LNCaP clone FGC (cell line): Measurements from ENCODE around the gene ZBTB48.

Source experiments
- DNase-seq: peaks from one replicate; pipeline ENCODE4 v3.0.0-alpha.2; 2011; ENCODE audit warnings: low read depth
- H3K4me3 ChIP-seq: 2 replicates; pipeline ENCODE4 v1.5.1; 2011; ENCODE audit warnings: mild to moderate bottlenecking, low read depth, low read length, control low read depth
- CTCF ChIP-seq: IDR thresholded peaks from 2 replicates; pipeline ENCODE4 v1.5.1; 2012; ENCODE audit warnings: mild to moderate bottlenecking; ENCODE audit not compliant: control insufficient read depth, insufficient read depth; ENCODE audit errors: extremely low read depth

Gene ZBTB48

GRCh38 chr1:6538956-6539355, 40.8 kb upstream of the ZBTB48 start:
- no peak for TF ChIP-seq CTCF
- no peak overlapping the region for H3K4me3 ChIP-seq
- no peak for DNase-seq

GRCh38 chr1:6544831-6545230, 35.0 kb upstream of the ZBTB48 start:
- TF ChIP-seq CTCF, result no peak
- no peak for DNase-seq
- no peak overlapping the region for H3K4me3 ChIP-seq

- no peak for DNase-seq
- no peak overlapping the region for H3K4me3 ChIP-seq
- no peak for TF ChIP-seq CTCF
Measured at GRCh38 chr1:6545276-6546112, 34.3 kb upstream of the ZBTB48 start.

- no peak for TF ChIP-seq CTCF
- DNase-seq, result no peak
- no peak overlapping the region for H3K4me3 ChIP-seq
Measured at GRCh38 chr1:6546326-6546725, 33.5 kb upstream of the ZBTB48 start.

- DNase-seq, result no peak
- no peak overlapping the region for H3K4me3 ChIP-seq
Measured at GRCh38 chr1:6547301-6547700, 32.5 kb upstream of the ZBTB48 start.

DNA sequence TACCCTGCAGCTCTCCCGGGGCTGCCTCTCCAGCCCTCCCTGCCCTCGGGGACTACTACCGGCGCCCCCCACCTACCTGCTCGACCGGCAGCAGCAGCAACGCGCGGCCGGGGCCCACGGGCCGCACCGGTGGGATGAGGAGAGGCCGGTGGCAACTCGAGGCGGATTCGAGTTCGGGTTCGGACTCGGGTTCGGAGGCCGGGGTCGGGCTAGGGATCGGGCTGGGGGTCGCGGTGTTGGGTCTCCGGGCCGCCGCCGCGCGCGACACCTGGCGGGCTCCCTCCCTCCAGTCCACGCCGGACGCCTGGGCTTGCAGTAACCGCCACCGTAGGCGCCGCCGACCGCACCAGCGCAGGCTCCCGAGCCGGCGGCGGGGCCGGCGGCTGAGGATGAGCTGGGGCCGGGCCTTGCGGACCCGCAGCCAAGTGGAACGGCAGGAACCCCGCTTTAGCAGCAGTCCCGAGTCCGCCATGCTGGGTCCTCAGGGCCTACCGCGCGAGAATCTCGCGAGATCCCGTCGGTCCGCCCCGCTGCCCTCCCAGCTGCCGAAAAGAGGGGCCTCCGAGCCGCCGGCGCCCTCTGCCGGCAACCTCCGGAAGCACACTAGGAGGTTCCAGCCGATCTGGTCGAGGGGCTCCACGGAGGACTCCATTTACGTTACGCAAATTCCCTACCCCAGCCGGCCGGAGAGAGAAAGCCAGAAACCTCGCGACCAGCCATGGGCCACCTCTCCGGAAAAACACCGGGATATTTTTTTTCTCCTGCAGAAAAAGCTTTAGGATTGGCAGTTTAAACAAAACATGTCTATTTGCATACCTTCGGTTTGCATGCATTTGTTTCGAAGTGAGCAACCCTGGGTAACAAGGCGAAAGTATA, 25.5 kb upstream of the ZBTB48 start, which contains the start of gene NOL9:
NOL9 (minus strand) TSS at position 483 of the 876 bp plus-strand sequence; CDS start at position 472, 11 bp downstream.
- DNase-seq, result peak; percentile 58
- peak; percentile 92 for TF ChIP-seq CTCF
- peak within 1 kb of the TSS; percentile 88 for H3K4me3 ChIP-seq

More at GRCh38 chr1:6547301-6547700, 32.5 kb upstream of the ZBTB48 start:
- no peak for TF ChIP-seq CTCF
